Umbilical cord (tissue), 2 donors: ENCODE measurements around the gene TUBAL3. TPM values are rescaled to one million over a fixed set of nuclear protein-coding genes. Genes with fewer than 3 reads are reported as not detected.
"Not testable (repeated sequence)": the region's sequence is repeated elsewhere in the genome, so short reads cannot be mapped to it uniquely, and the experiment has no call there.

Experiments
- DNase-seq: peaks from one replicate; pipeline ENCODE4 v3.0.0-alpha.2; 2015; ENCODE audit warnings: low spot score
- total RNA-seq: library from RNA; depleted of rRNA; stranded (reverse); fragments of >200 nt; gene quantifications from one replicate; pipeline ENCODE4 v1.2.3, GENCODE V29; 2014; ENCODE audit warnings: low replicate concordance; ENCODE audit not compliant: insufficient read depth

The TUBAL3 gene
- total RNA-seq, 1 donor from 2014 or later: not detected

- DNase-seq: no peak
Measured at GRCh38 chr10:5424751-5425150, 20.1 kb upstream of the TUBAL3 start.

- no peak for DNase-seq
Measured at GRCh38 chr10:5423771-5424170, 19.1 kb upstream of the TUBAL3 start.

- no peak for DNase-seq
Measured at GRCh38 chr10:5419466-5420094, 15.0 kb upstream of the TUBAL3 start.

GRCh38 chr10:5418584-5418983 lies 14.0 kb upstream of the TUBAL3 start:
- no peak for DNase-seq

- DNase-seq: no peak
Measured at GRCh38 chr10:5416981-5417380, 12.4 kb upstream of the TUBAL3 start.

GRCh38 chr10:5413012-5413938 lies 8.6 kb upstream of the TUBAL3 start:
- DNase-seq: peak; percentile 19

- peak; percentile 86 for DNase-seq
Measured at GRCh38 chr10:5412277-5412941, 7.8 kb upstream of the TUBAL3 start, which contains the start of gene NET1. NET1 (plus strand) TSS chr10:5412557; CDS start chr10:5412693, 136 bp downstream.

GRCh38 chr10:5411941-5412276 lies 7.3 kb upstream of the TUBAL3 start:
- no peak for DNase-seq

GRCh38 chr10:5410787-5411186 lies 6.2 kb upstream of the TUBAL3 start:
- not testable (repeated sequence) for DNase-seq

GRCh38 chr10:5406918-5407317 lies 2.3 kb upstream of the TUBAL3 start:
- DNase-seq: no peak

GRCh38 chr10:5402798-5403197 lies 1.8 kb downstream of the TUBAL3 start:
- DNase-seq: no peak

GRCh38 chr10:5400468-5401240 lies 4.0 kb downstream of the TUBAL3 start:
- no peak for DNase-seq

- no peak for DNase-seq
Measured at GRCh38 chr10:5399332-5399731, 5.3 kb downstream of the TUBAL3 start.

- DNase-seq: no peak
Measured at GRCh38 chr10:5396556-5397300, 7.9 kb downstream of the TUBAL3 start.

- no peak for DNase-seq
Measured at GRCh38 chr10:5395168-5395567, 9.5 kb downstream of the TUBAL3 start.

GRCh38 chr10:5393529-5393928 lies 11.1 kb downstream of the TUBAL3 start:
- DNase-seq: no peak

GRCh38 chr10:5391790-5392189 lies 12.8 kb downstream of the TUBAL3 start:
- no peak for DNase-seq

GRCh38 chr10:5390607-5391205 lies 13.9 kb downstream of the TUBAL3 start:
- DNase-seq: no peak

- DNase-seq: no peak
Measured at GRCh38 chr10:5387169-5387568, 17.5 kb downstream of the TUBAL3 start.

- DNase-seq: no peak
Measured at GRCh38 chr10:5385224-5385623, 19.4 kb downstream of the TUBAL3 start.

GRCh38 chr10:5381187-5381586 lies 23.4 kb downstream of the TUBAL3 start:
- no peak for DNase-seq
